HCT116 (cell line): Measurements from ENCODE around the gene POR. TPM values are rescaled to one million over a fixed set of nuclear protein-coding genes. Genes with fewer than 3 reads are reported as not detected.
A peak's percentile ranks its signal among the peaks of the same experiment; 100 is the strongest.

Source experiments
- ATAC-seq: fragments of 200-7000 bp; cut with Tn5 transposase; 2 replicates; pipeline ENCODE4 v1.9.1; 2020; ENCODE audit warnings: mild to moderate bottlenecking, moderate library complexity
- BruUV-seq: library from RNA; stranded (reverse); fragments of 400-500 nt; replicated peaks from 2 replicates; lab custom pipeline; 2021; lab: Mats Ljungman, UMichigan
- CTCF ChIA-PET: fragments of 300-600 bp; sonication (Branson Sonifier 250); formaldehyde crosslinking; loops from one replicate; lab custom pipeline; 2021; ENCODE audit warnings: antibody characterized with exemption; lab: Charles Lee
- POLR2A ChIA-PET: fragments of 300-600, 350-600 bp; sonication (Branson Sonifier 250); formaldehyde crosslinking; loops from one replicate; lab custom pipeline; 2021; ENCODE audit warnings: antibody characterized with exemption; lab: Charles Lee
- RAD21 ChIA-PET, 2 experiments: fragments of 300-600 bp; sonication (Branson Sonifier 250); formaldehyde crosslinking; loops; one replicate each; lab custom pipeline; 2023; ENCODE audit warnings: low total read pairs in 2 of 2; ENCODE audit not compliant: uncharacterized antibody in 2 of 2, unreplicated experiment in 2 of 2, low non-redundant PET in 1 of 2; lab: Charles Lee
- DNase-seq: peaks from one replicate; pipeline ENCODE4 v3.0.0-alpha.2; 2010; ENCODE audit warnings: low read depth, low spot score
- H2AFZ ChIP-seq: fragments of 200-600 bp; shearing (Covaris generic), sonication (generic); 2 replicates; pipeline ENCODE4 v1.6.1; 2017; ENCODE audit warnings: low read depth, mixed run types, mixed read lengths, antibody characterized with exemption, low read length; ENCODE audit not compliant: poor library complexity, severe bottlenecking
- H3K27ac ChIP-seq: 2 replicates; pipeline ENCODE4 v1.5.1; 2012; ENCODE audit warnings: low read depth, low read length
- H3K27me3 ChIP-seq: fragments of 200-600 bp; sonication (generic); 2 replicates; pipeline ENCODE4 v1.6.1; 2016; ENCODE audit warnings: mixed run types, low read length, mixed read lengths; ENCODE audit not compliant: insufficient read depth
- H3K36me3 ChIP-seq, 2 experiments: fragments of 200-500 bp in 1 of 2; fragments of 200-600 bp in 1 of 2; sonication (Bioruptor generic) in 1 of 2; sonication (generic) in 1 of 2; 2 replicates each; pipeline versions ENCODE4 v1.5.1 to v1.6.1; 2014 to 2016; ENCODE audit warnings: low read length in 2 of 2, inconsistent platforms in 1 of 2, mixed read lengths in 1 of 2, mixed run types in 1 of 2; ENCODE audit not compliant: insufficient read depth in 2 of 2, control insufficient read depth in 1 of 2
- H3K4me1 ChIP-seq, 2 experiments: fragments of 200-600 bp in 1 of 2; sonication (generic) in 1 of 2; 2 replicates each; pipeline versions ENCODE4 v1.5.1 to v1.6.1; 2012 to 2017; ENCODE audit warnings: low read length in 2 of 2, inconsistent platforms in 1 of 2, mild to moderate bottlenecking in 1 of 2, mixed read lengths in 1 of 2, mixed run types in 1 of 2, moderate library complexity in 1 of 2; ENCODE audit not compliant: insufficient read depth in 2 of 2, control insufficient read depth in 1 of 2
- H3K4me2 ChIP-seq: fragments of 200-600 bp; sonication (generic); 2 replicates; pipeline ENCODE4 v1.6.1; 2017; ENCODE audit warnings: mixed run types, low read length, mixed read lengths
- H3K4me3 ChIP-seq, 2 experiments: fragments of 200-600 bp in 1 of 2; sonication (generic) in 1 of 2; replicated peaks in 1 of 2; 2 replicates each; pipeline ENCODE4 v1.5.1; 2011 to 2016; ENCODE audit warnings: low read length in 2 of 2, control low read depth in 1 of 2, low read depth in 1 of 2, mild to moderate bottlenecking in 1 of 2, mixed read lengths in 1 of 2, mixed run types in 1 of 2
- H3K79me2 ChIP-seq: fragments of 200-600 bp; sonication (generic); 2 replicates; pipeline ENCODE4 v1.6.1; 2017; ENCODE audit warnings: mild to moderate bottlenecking, mixed run types, low read length, moderate library complexity, mixed read lengths; ENCODE audit not compliant: insufficient read depth
- H3K9ac ChIP-seq: fragments of 200-600 bp; sonication (generic); 2 replicates; pipeline ENCODE4 v1.6.1; 2016; ENCODE audit warnings: low read length, mixed read lengths
- H3K9me2 ChIP-seq: fragments of 200-600 bp; sonication (generic), shearing (Covaris generic); 2 replicates; pipeline ENCODE4 v1.6.1; 2017; ENCODE audit warnings: mixed run types, mild to moderate bottlenecking, moderate library complexity; ENCODE audit not compliant: insufficient read depth
- H3K9me3 ChIP-seq, 2 experiments: fragments of 200-500 bp in 1 of 2; fragments of 200-600 bp in 1 of 2; sonication (Bioruptor generic) in 1 of 2; sonication (generic) in 1 of 2; 2 replicates each; pipeline ENCODE4 v1.6.1; 2014 to 2017; ENCODE audit warnings: low read length in 2 of 2, mixed read lengths in 2 of 2, inconsistent platforms in 1 of 2, low read depth in 1 of 2, mild to moderate bottlenecking in 1 of 2, mixed run types in 1 of 2, moderate library complexity in 1 of 2; ENCODE audit not compliant: control insufficient read depth in 1 of 2, insufficient read depth in 1 of 2
- H4K20me1 ChIP-seq: fragments of 200-600 bp; sonication (generic), shearing (Covaris generic); 2 replicates; pipeline ENCODE4 v1.6.1; 2017; ENCODE audit warnings: mixed run types, mild to moderate bottlenecking, moderate library complexity; ENCODE audit not compliant: insufficient read depth
- CBX3 ChIP-seq: IDR thresholded peaks from 2 replicates; pipeline ENCODE4 v1.6.1; 2012; ENCODE audit warnings: low read depth
- ELF1 ChIP-seq: IDR thresholded peaks from 2 replicates; pipeline ENCODE4 v1.6.1; 2012; ENCODE audit warnings: low read depth, borderline replicate concordance
- EZH2 ChIP-seq: fragments of 200-600 bp; sonication (generic); IDR thresholded peaks from 2 replicates; pipeline ENCODE4 v1.6.1; 2017; ENCODE audit warnings: antibody characterized with exemption, mixed run types
- EZH2phosphoT487 ChIP-seq: fragments of 200-600 bp; IDR thresholded peaks from 2 replicates; pipeline ENCODE4 v1.6.1; 2018; ENCODE audit warnings: antibody characterized with exemption, borderline replicate concordance
- JUND ChIP-seq: IDR thresholded peaks from 2 replicates; pipeline ENCODE4 v1.6.1; 2012
- POLR2A ChIP-seq: IDR thresholded peaks from 2 replicates; pipeline ENCODE4 v1.7.0; 2011; ENCODE audit warnings: borderline replicate concordance; ENCODE audit not compliant: insufficient read depth, insufficient read length; ENCODE audit errors: extremely low read depth
- RAD21 ChIP-seq: IDR thresholded peaks from 2 replicates; pipeline ENCODE4 v1.6.1; 2012; ENCODE audit warnings: low read depth, mild to moderate bottlenecking
- SIN3A ChIP-seq: IDR thresholded peaks from 2 replicates; pipeline ENCODE4 v1.6.1; 2012; ENCODE audit warnings: low read depth
- SRF ChIP-seq: IDR thresholded peaks from 2 replicates; pipeline ENCODE4 v1.6.1; 2012; ENCODE audit warnings: low read depth
- ZFX ChIP-seq: fragments of 450-650 bp; IDR thresholded peaks from 2 replicates; pipeline ENCODE4 v1.6.1; 2017
- ZNF274 ChIP-seq: fragments of 200-500 bp; sonication (Bioruptor generic); IDR thresholded peaks from 2 replicates; pipeline ENCODE4 v1.6.1; 2014; ENCODE audit warnings: mild to moderate bottlenecking, low read depth, low read length, inconsistent platforms
- intact Hi-C: fragments of 100-400 bp; cut with micrococcal nuclease; formaldehyde crosslinking; loops from 2 replicates; pipeline ENCODE4 v1.10.0; 2022
- total RNA-seq: library from RNA; stranded (reverse); gene quantifications from one replicate; pipeline ENCODE4 v1.2.1, GENCODE V29; 2021; ENCODE audit not compliant: unreplicated experiment
- TF ChIP-seq, protein P1 (sequence below), 3 experiments: fragments of 200-600 bp in 1 of 3; sonication (generic) in 1 of 3; IDR thresholded peaks in 2 of 3; conservative IDR thresholded peaks in 1 of 3; 2 replicates each; pipeline ENCODE4 v1.5.1; 2012 to 2017; ENCODE audit warnings: low read depth in 2 of 3, low read length in 2 of 3, antibody characterized with exemption in 1 of 3, borderline replicate concordance in 1 of 3, control low read depth in 1 of 3, mild to moderate bottlenecking in 1 of 3, mixed read lengths in 1 of 3, mixed run types in 1 of 3, moderate library complexity in 1 of 3; ENCODE audit not compliant: insufficient read depth in 1 of 3
- TF ChIP-seq, protein P2 (sequence below): IDR thresholded peaks from 2 replicates; pipeline ENCODE4 v1.6.1; 2012
- TF ChIP-seq, protein P3 (sequence below): IDR thresholded peaks from 2 replicates; pipeline ENCODE4 v1.6.1; 2011; ENCODE audit warnings: mild to moderate bottlenecking, low read length, moderate library complexity; ENCODE audit not compliant: insufficient replicate concordance; ENCODE audit errors: extremely low read depth

POR gene
- total RNA-seq, 1 experiment from 2014 or later: 120 TPM

DNA sequence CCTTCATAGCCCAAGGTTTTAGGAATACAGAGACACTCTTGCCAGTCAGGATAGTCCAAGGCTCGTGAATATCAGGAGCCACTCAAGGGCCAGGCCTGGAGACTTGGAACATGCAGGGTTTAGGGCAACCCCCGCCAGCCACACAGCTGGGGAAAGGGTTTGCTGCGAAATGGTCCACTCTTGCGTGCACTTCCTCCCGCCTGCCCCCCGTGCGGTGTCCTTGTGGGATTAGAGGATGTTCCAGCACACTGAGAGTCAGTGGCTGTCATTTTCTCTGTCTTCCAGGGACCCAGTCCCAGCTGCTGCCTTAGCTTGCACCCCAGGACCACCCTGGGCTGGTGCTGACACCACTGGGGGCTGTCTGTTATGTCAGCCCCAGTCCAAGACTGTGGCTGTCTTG is 38.5 kb downstream of the POR start:
- no peaks in the 10 kb centered on the region for H4K20me1 ChIP-seq
- H3K4me3 ChIP-seq: no peak overlapping the region
- H3K79me2 ChIP-seq: peaks cover 3% of the 10 kb centered on the region; the same call in 1 of the 2 replicates
- peaks cover 13 to 23% of the 10 kb centered on the region in 2 experiments; a peak in 3 of 4 replicates for H3K4me1 ChIP-seq
- POLR2A ChIA-PET: no interaction called here
- H3K9ac ChIP-seq: no peak overlapping the region
- H2AFZ ChIP-seq: no peak overlapping the region
- no peak overlapping the region for H3K4me2 ChIP-seq
- H3K9me2 ChIP-seq: no peaks in the 10 kb centered on the region
- no peaks in the 10 kb centered on the region for H3K9me3 ChIP-seq
- H3K27ac ChIP-seq: no peak overlapping the region
- ATAC-seq: no peak
- TF ChIP-seq JUND (no peak), ELF1 (no peak), SIN3A (no peak), RAD21 (no peak), EZH2phosphoT487 (no peak), ZFX (no peak), POLR2A (no peak)
- RAD21 ChIA-PET: no interaction called here
- CTCF ChIA-PET: no interaction called here
- no peaks in the 10 kb centered on the region for H3K27me3 ChIP-seq
- no peak for DNase-seq
- intact Hi-C loops: no loop called here
- no TSS peak for BruUV-seq
- peaks cover 10 to 13% of the 10 kb centered on the region in 2 experiments; a peak in 3 of 4 replicates for H3K36me3 ChIP-seq

DNA sequence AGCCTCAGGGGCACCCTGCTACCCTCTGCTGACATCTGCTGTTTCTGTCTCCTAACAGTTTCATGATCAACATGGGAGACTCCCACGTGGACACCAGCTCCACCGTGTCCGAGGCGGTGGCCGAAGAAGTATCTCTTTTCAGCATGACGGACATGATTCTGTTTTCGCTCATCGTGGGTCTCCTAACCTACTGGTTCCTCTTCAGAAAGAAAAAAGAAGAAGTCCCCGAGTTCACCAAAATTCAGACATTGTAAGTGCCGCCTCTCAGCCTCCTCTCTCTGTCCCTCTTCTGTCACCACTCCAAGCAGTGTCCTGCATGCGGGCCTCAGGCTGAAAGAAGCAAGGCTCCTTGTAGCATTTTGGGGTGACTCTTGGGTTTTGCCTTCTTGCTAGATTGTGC is 39.0 kb downstream of the POR start:
- H3K4me1 ChIP-seq: peaks cover 13 to 23% of the 10 kb centered on the region in 2 experiments; a peak in 3 of 4 replicates
- no peak overlapping the region for H3K4me2 ChIP-seq
- H3K9me2 ChIP-seq: no peaks in the 10 kb centered on the region
- no peaks in the 10 kb centered on the region for H3K9me3 ChIP-seq
- no peak overlapping the region for H3K27ac ChIP-seq
- H3K36me3 ChIP-seq: peaks cover 10 to 13% of the 10 kb centered on the region in 2 experiments; a peak in 3 of 4 replicates
- intact Hi-C loops: no loop called here
- TF ChIP-seq ZNF274: no peak
- TF ChIP-seq POLR2A: no peak
- TF ChIP-seq, protein P1, sequence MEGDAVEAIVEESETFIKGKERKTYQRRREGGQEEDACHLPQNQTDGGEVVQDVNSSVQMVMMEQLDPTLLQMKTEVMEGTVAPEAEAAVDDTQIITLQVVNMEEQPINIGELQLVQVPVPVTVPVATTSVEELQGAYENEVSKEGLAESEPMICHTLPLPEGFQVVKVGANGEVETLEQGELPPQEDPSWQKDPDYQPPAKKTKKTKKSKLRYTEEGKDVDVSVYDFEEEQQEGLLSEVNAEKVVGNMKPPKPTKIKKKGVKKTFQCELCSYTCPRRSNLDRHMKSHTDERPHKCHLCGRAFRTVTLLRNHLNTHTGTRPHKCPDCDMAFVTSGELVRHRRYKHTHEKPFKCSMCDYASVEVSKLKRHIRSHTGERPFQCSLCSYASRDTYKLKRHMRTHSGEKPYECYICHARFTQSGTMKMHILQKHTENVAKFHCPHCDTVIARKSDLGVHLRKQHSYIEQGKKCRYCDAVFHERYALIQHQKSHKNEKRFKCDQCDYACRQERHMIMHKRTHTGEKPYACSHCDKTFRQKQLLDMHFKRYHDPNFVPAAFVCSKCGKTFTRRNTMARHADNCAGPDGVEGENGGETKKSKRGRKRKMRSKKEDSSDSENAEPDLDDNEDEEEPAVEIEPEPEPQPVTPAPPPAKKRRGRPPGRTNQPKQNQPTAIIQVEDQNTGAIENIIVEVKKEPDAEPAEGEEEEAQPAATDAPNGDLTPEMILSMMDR (IDR thresholded peaks at IDR 0.05 in 2 of 3, conservative IDR thresholded peaks at IDR 0.05 in 1 of 3; ENCODE audit: borderline replicate concordance in 1 of 3, insufficient read depth in 1 of 3, low read depth in 2 of 3, low read length in 2 of 3): no peak
- 0 out of 2 replicates have a peak, but pooled peaks have one; percentile 14 for TF ChIP-seq RAD21
- TF ChIP-seq SRF: no peak
- TF ChIP-seq, protein P2, sequence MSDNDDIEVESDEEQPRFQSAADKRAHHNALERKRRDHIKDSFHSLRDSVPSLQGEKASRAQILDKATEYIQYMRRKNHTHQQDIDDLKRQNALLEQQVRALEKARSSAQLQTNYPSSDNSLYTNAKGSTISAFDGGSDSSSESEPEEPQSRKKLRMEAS: no peak
- TF ChIP-seq, protein P3, sequence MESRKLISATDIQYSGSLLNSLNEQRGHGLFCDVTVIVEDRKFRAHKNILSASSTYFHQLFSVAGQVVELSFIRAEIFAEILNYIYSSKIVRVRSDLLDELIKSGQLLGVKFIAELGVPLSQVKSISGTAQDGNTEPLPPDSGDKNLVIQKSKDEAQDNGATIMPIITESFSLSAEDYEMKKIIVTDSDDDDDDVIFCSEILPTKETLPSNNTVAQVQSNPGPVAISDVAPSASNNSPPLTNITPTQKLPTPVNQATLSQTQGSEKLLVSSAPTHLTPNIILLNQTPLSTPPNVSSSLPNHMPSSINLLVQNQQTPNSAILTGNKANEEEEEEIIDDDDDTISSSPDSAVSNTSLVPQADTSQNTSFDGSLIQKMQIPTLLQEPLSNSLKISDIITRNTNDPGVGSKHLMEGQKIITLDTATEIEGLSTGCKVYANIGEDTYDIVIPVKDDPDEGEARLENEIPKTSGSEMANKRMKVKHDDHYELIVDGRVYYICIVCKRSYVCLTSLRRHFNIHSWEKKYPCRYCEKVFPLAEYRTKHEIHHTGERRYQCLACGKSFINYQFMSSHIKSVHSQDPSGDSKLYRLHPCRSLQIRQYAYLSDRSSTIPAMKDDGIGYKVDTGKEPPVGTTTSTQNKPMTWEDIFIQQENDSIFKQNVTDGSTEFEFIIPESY: no peak
- no peak for TF ChIP-seq EZH2
- no peak for TF ChIP-seq CBX3
- H3K9ac ChIP-seq: no peak overlapping the region
- RAD21 ChIA-PET: no interaction called here
- peaks cover 3% of the 10 kb centered on the region; the same call in 1 of the 2 replicates for H3K79me2 ChIP-seq
- H4K20me1 ChIP-seq: no peaks in the 10 kb centered on the region
- POLR2A ChIA-PET: no interaction called here
- ATAC-seq (no peak), DNase-seq (no peak)
- BruUV-seq: no TSS peak
- CTCF ChIA-PET: no interaction called here
- H3K27me3 ChIP-seq: no peaks in the 10 kb centered on the region
- H3K4me3 ChIP-seq: no peak overlapping the region
- H2AFZ ChIP-seq: no peak overlapping the region
